Fibroblast of mammary gland (primary cell): ENCODE data around the gene USP20.

Experiments used
- DNase-seq: peaks from one replicate; pipeline ENCODE4 v3.0.0-alpha.2; 2010; ENCODE audit warnings: low read depth
- H3K4me3 ChIP-seq: 2 replicates; pipeline ENCODE4 v1.5.1; 2011; ENCODE audit warnings: low read depth, mild to moderate bottlenecking, low read length, moderate library complexity; ENCODE audit not compliant: control insufficient read depth
- TF ChIP-seq, protein P1 (sequence below): conservative IDR thresholded peaks from 2 replicates; pipeline ENCODE4 v1.5.1; 2011; ENCODE audit warnings: low read depth, low read length, inconsistent platforms; ENCODE audit not compliant: control insufficient read depth, insufficient read depth

USP20 gene

GRCh38 chr9:129802833-129803675, 32.2 kb upstream of the USP20 start, which contains the start of gene TOR1B:
Gene TOR1B (plus strand): TSS chr9:129803184. CDS start chr9:129803213, 29 bp downstream.
- DNase-seq: peak; percentile 91
- TF ChIP-seq, protein P1, sequence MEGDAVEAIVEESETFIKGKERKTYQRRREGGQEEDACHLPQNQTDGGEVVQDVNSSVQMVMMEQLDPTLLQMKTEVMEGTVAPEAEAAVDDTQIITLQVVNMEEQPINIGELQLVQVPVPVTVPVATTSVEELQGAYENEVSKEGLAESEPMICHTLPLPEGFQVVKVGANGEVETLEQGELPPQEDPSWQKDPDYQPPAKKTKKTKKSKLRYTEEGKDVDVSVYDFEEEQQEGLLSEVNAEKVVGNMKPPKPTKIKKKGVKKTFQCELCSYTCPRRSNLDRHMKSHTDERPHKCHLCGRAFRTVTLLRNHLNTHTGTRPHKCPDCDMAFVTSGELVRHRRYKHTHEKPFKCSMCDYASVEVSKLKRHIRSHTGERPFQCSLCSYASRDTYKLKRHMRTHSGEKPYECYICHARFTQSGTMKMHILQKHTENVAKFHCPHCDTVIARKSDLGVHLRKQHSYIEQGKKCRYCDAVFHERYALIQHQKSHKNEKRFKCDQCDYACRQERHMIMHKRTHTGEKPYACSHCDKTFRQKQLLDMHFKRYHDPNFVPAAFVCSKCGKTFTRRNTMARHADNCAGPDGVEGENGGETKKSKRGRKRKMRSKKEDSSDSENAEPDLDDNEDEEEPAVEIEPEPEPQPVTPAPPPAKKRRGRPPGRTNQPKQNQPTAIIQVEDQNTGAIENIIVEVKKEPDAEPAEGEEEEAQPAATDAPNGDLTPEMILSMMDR: no peak
- H3K4me3 ChIP-seq: peak within 1 kb of the TSS; percentile 73

DNA sequence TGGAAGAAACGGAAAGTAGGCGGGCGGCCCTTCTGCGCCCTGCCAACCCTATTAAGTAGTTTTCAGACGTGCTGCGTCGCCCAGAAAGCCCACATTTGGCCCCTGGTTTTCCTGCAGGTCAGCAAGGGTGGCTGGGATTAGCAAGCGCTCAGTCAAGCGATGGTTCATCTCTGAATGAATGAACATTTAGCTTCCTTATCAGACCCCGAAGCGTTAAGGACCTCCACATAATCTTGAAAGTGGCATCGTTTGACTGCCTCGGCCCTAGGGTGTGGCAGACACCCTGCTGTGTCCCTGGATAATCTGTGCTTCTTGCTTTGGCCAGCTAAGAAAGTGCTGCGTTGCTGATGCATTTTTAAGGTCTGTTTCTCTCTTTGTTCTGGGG, 31.6 kb upstream of the USP20 start:
- H3K4me3 ChIP-seq: peak overlapping the region; percentile 73
- TF ChIP-seq, protein P1: no peak
- no peak for DNase-seq

- DNase-seq: no peak
- TF ChIP-seq, protein P1: no peak
- H3K4me3 ChIP-seq: no peak overlapping the region
Measured at GRCh38 chr9:129806061-129806460, 29.2 kb upstream of the USP20 start.

- TF ChIP-seq, protein P1: no peak
- DNase-seq: no peak
- no peak overlapping the region for H3K4me3 ChIP-seq
Measured at GRCh38 chr9:129809346-129809745, 25.9 kb upstream of the USP20 start.

- TF ChIP-seq, protein P1: no peak
- DNase-seq: no peak
- no peak overlapping the region for H3K4me3 ChIP-seq
Measured at GRCh38 chr9:129810116-129810515, 25.1 kb upstream of the USP20 start.

GRCh38 chr9:129810788-129811187, 24.5 kb upstream of the USP20 start:
- TF ChIP-seq, protein P1: no peak
- DNase-seq: no peak
- H3K4me3 ChIP-seq: no peak overlapping the region
